H1 (cell line): ENCODE measurements around the gene FNDC11. TPM values are rescaled to one million over a fixed set of nuclear protein-coding genes. Genes with fewer than 3 reads are reported as not detected.

Experiments
- CTCF ChIA-PET: fragments of 300-600 bp; sonication (Branson Sonifier 250); formaldehyde crosslinking; loops from one replicate; lab custom pipeline; 2021; ENCODE audit not compliant: partially characterized antibody; lab: Charles Lee
- POLR2A ChIA-PET: fragments of 300-600 bp; sonication (Branson Sonifier 250); formaldehyde crosslinking; loops from one replicate; lab custom pipeline; 2021; ENCODE audit warnings: inconsistent platforms; ENCODE audit not compliant: partially characterized antibody; lab: Charles Lee
- DNase-seq, 2 experiments: peaks; one replicate each; pipeline versions ENCODE4 v3.0.0 to v3.0.0-alpha.2; 2010 to 2022; ENCODE audit warnings: low spot score in 2 of 2, low read depth in 1 of 2, mixed read lengths in 1 of 2
- FAIRE-seq: peaks from 2 replicates; lab custom pipeline; 2011; peaks lifted over from hg19 to GRCh38; lab: Jason Lieb, UNC
- H2AFZ ChIP-seq: 2 replicates; pipeline ENCODE4 v1.8.1; 2012; ENCODE audit warnings: low read length, inconsistent platforms
- H2AK5ac ChIP-seq: 2 replicates; pipeline ENCODE4 v1.6.1; 2013; ENCODE audit warnings: low read depth, low read length
- H2BK120ac ChIP-seq: replicated peaks from 2 replicates; pipeline ENCODE3; 2013; ENCODE audit warnings: low read depth, low read length, inconsistent platforms
- H2BK12ac ChIP-seq: 2 replicates; pipeline ENCODE4 v1.6.1; 2013; ENCODE audit warnings: low read depth, low read length
- H2BK15ac ChIP-seq: 2 replicates; pipeline ENCODE4 v1.6.1; 2013; ENCODE audit warnings: low read length
- H2BK20ac ChIP-seq: 2 replicates; pipeline ENCODE4 v1.6.1; 2013; ENCODE audit warnings: low read length
- H2BK5ac ChIP-seq: 2 replicates; pipeline ENCODE4 v1.6.1; 2013; ENCODE audit warnings: low read depth, low read length
- H3K14ac ChIP-seq: 2 replicates; pipeline ENCODE4 v1.6.1; 2013; ENCODE audit warnings: inconsistent platforms; ENCODE audit not compliant: insufficient read length
- H3K18ac ChIP-seq: 2 replicates; pipeline ENCODE4 v1.6.1; 2013; ENCODE audit warnings: low read length; ENCODE audit errors: extremely low read depth
- H3K23ac ChIP-seq: 2 replicates; pipeline ENCODE4 v1.6.1; 2013; ENCODE audit warnings: inconsistent platforms; ENCODE audit not compliant: insufficient read length
- H3K23me2 ChIP-seq: 2 replicates; pipeline ENCODE4 v1.6.1; 2013; ENCODE audit warnings: low read depth, low read length
- H3K27ac ChIP-seq: 2 replicates; pipeline ENCODE4 v1.6.1; 2011; ENCODE audit warnings: low read depth, low read length, inconsistent platforms
- H3K27me3 ChIP-seq, 4 experiments: replicated peaks in 1 of 4; 1 replicate in 1 of 4; 2 replicates in 3 of 4; pipeline versions ENCODE4 v1.6.1 to v1.8.1; 2011 to 2013; ENCODE audit warnings: low read length in 3 of 4, mild to moderate bottlenecking in 3 of 4, inconsistent platforms in 2 of 4, mixed read lengths in 2 of 4, moderate library complexity in 1 of 4; ENCODE audit not compliant: control insufficient read depth in 3 of 4, insufficient read depth in 3 of 4; ENCODE audit errors: extremely low read depth in 1 of 4
- H3K36me3 ChIP-seq, 4 experiments: 2 replicates each; pipeline versions ENCODE4 v1.6.1 to v1.8.1; 2011 to 2013; ENCODE audit warnings: mild to moderate bottlenecking in 4 of 4, low read length in 3 of 4, moderate library complexity in 2 of 4, control low read depth in 1 of 4, inconsistent platforms in 1 of 4; ENCODE audit not compliant: insufficient read depth in 4 of 4, control insufficient read depth in 2 of 4
- H3K4ac ChIP-seq: replicated peaks from 2 replicates; pipeline ENCODE3; 2013; ENCODE audit warnings: low read length, low read depth, mixed read lengths, inconsistent platforms; ENCODE audit not compliant: insufficient read length
- H3K4me1 ChIP-seq, 4 experiments: replicated peaks in 1 of 4; 1 replicate in 1 of 4; 2 replicates in 3 of 4; pipeline versions ENCODE4 v1.6.1 to v1.8.1; 2011 to 2013; ENCODE audit warnings: low read length in 3 of 4, inconsistent platforms in 2 of 4, mixed read lengths in 1 of 4; ENCODE audit not compliant: insufficient read depth in 4 of 4, control insufficient read depth in 3 of 4
- H3K4me2 ChIP-seq, 2 experiments: 2 replicates each; pipeline versions ENCODE4 v1.6.1 to v1.8.1; 2011 to 2013; ENCODE audit warnings: low read depth in 2 of 2, low read length in 2 of 2, control low read depth in 1 of 2, inconsistent platforms in 1 of 2, mild to moderate bottlenecking in 1 of 2; ENCODE audit not compliant: insufficient read depth in 1 of 2
- H3K4me3 ChIP-seq, 4 experiments: fragments of 200-600, 300-600 bp in 1 of 4; sonication (generic), shearing (Covaris generic), sonication (Bioruptor Twin) in 1 of 4; 2 replicates each; pipeline versions ENCODE4 v1.5.1 to v1.8.1; 2011 to 2016; ENCODE audit warnings: low read length in 4 of 4, low read depth in 3 of 4, control low read depth in 2 of 4, inconsistent platforms in 2 of 4, mild to moderate bottlenecking in 2 of 4, mixed read lengths in 1 of 4, moderate library complexity in 1 of 4; ENCODE audit not compliant: insufficient read depth in 2 of 4; ENCODE audit errors: extremely low read depth in 1 of 4
- H3K56ac ChIP-seq: replicated peaks from 2 replicates; pipeline ENCODE3; 2013; ENCODE audit warnings: low read depth, mild to moderate bottlenecking, mixed read lengths, low read length, inconsistent platforms; ENCODE audit not compliant: insufficient read length
- H3K79me1 ChIP-seq: 2 replicates; pipeline ENCODE4 v1.6.1; 2013; ENCODE audit warnings: low read depth, low read length, control low read depth
- H3K79me2 ChIP-seq, 2 experiments: 2 replicates each; pipeline versions ENCODE4 v1.6.1 to v1.8.1; 2012 to 2013; ENCODE audit warnings: low read length in 2 of 2, mild to moderate bottlenecking in 2 of 2, inconsistent platforms in 1 of 2; ENCODE audit not compliant: insufficient read depth in 2 of 2, control insufficient read depth in 1 of 2
- H3K9ac ChIP-seq, 4 experiments: replicated peaks in 1 of 4; 1 replicate in 1 of 4; 2 replicates in 3 of 4; pipeline versions ENCODE4 v1.6.1 to v1.8.1; 2011 to 2013; ENCODE audit warnings: low read depth in 3 of 4, low read length in 3 of 4, control low read depth in 2 of 4, mild to moderate bottlenecking in 2 of 4, moderate library complexity in 2 of 4, inconsistent platforms in 1 of 4; ENCODE audit errors: extremely low read depth in 1 of 4
- H3K9me3 ChIP-seq, 2 experiments: 2 replicates each; pipeline versions ENCODE4 v1.6.1 to v1.8.1; 2012 to 2013; ENCODE audit warnings: mild to moderate bottlenecking in 2 of 2, moderate library complexity in 2 of 2, control low read depth in 1 of 2, inconsistent platforms in 1 of 2, low read depth in 1 of 2, low read length in 1 of 2, mixed read lengths in 1 of 2; ENCODE audit not compliant: insufficient read depth in 2 of 2
- H4K20me1 ChIP-seq, 2 experiments: replicated peaks in 1 of 2; 2 replicates each; pipeline versions ENCODE3 to v1.8.1; 2011 to 2013; ENCODE audit warnings: inconsistent platforms in 2 of 2, low read length in 2 of 2, mild to moderate bottlenecking in 1 of 2; ENCODE audit not compliant: insufficient read depth in 2 of 2, control insufficient read depth in 1 of 2
- H4K5ac ChIP-seq: 2 replicates; pipeline ENCODE4 v1.6.1; 2013; ENCODE audit warnings: low read length, low read depth, mixed read lengths, inconsistent platforms; ENCODE audit not compliant: insufficient read length
- H4K8ac ChIP-seq: 2 replicates; pipeline ENCODE4 v1.8.0; 2013; ENCODE audit warnings: mild to moderate bottlenecking, moderate library complexity, low read length, inconsistent platforms; ENCODE audit not compliant: insufficient read depth; ENCODE audit errors: extremely low read depth
- H4K91ac ChIP-seq: replicated peaks from 2 replicates; pipeline ENCODE3; 2013; ENCODE audit warnings: low read length, mixed read lengths, inconsistent platforms; ENCODE audit not compliant: insufficient read length
- ATF3 ChIP-seq: IDR thresholded peaks from 2 replicates; pipeline ENCODE4 v1.6.1; 2011; ENCODE audit warnings: low read depth, mild to moderate bottlenecking, low read length; ENCODE audit not compliant: insufficient read depth
- CTCF ChIP-seq, 3 experiments: IDR thresholded peaks; 1 replicate in 2 of 3; 2 replicates in 1 of 3; pipeline versions ENCODE4 v1.5.1 to v1.6.1; 2011; ENCODE audit warnings: low read length in 3 of 3, mild to moderate bottlenecking in 3 of 3, inconsistent platforms in 2 of 3, low read depth in 1 of 3, moderate library complexity in 1 of 3; ENCODE audit not compliant: insufficient read depth in 1 of 3; ENCODE audit errors: control extremely low read depth in 1 of 3
- JUND ChIP-seq: IDR thresholded peaks from 2 replicates; pipeline ENCODE4 v1.6.1; 2011; ENCODE audit warnings: mild to moderate bottlenecking, improper control_type of control experiment, low read length
- NRF1 ChIP-seq: IDR thresholded peaks from 2 replicates; pipeline ENCODE4 v1.6.1; 2011; ENCODE audit warnings: mild to moderate bottlenecking, low read depth, low read length, improper control_type of control experiment
- POLR2A ChIP-seq, 2 experiments: IDR thresholded peaks; 1 replicate in 1 of 2; 2 replicates in 1 of 2; pipeline ENCODE4 v1.6.1; 2011; ENCODE audit warnings: low read depth in 2 of 2, low read length in 2 of 2, mild to moderate bottlenecking in 2 of 2; ENCODE audit errors: control extremely low read depth in 1 of 2
- RXRA ChIP-seq: IDR thresholded peaks from 2 replicates; pipeline ENCODE4 v1.6.1; 2011; ENCODE audit warnings: low read depth, mild to moderate bottlenecking, low read length, moderate library complexity; ENCODE audit not compliant: insufficient read depth
- SIX5 ChIP-seq: IDR thresholded peaks from 2 replicates; pipeline ENCODE4 v1.6.1; 2011; ENCODE audit warnings: mild to moderate bottlenecking, low read depth, low read length
- TBP ChIP-seq: IDR thresholded peaks from 2 replicates; pipeline ENCODE4 v1.6.1; 2011; ENCODE audit warnings: low read depth, low read length, improper control_type of control experiment
- YY1 ChIP-seq: IDR thresholded peaks from 2 replicates; pipeline ENCODE4 v1.6.1; 2011; ENCODE audit warnings: low read depth, mild to moderate bottlenecking, low read length
- WGBS, 2 experiments: shearing (Covaris generic) in 1 of 2; methylation state at CpG; one replicate each; pipeline versions ENCODE4 v1.1.6 to v1.1.7; 2013 to 2015; ENCODE audit warnings: low lambda C conversion rate in 2 of 2, mixed read lengths in 2 of 2, inconsistent platforms in 1 of 2, low coverage in 1 of 2, missing lambda C conversion rate in 1 of 2; ENCODE audit not compliant: insufficient replicate concordance in 2 of 2, insufficient coverage in 1 of 2, insufficient read length in 1 of 2; ENCODE audit errors: extremely low coverage in 1 of 2, missing lambda C conversion rate in 1 of 2; 5-methylcytosine and 5-hydroxymethylcytosine counted together
- polyA plus RNA-seq, 7 experiments: library from polyadenylated mRNA; depleted of rRNA in 3 of 7; stranded (reverse) in 5 of 7; unstranded in 2 of 7; fragments of >200 nt in 5 of 7; fragments of 200-250 nt in 2 of 7; gene quantifications; 1 replicate in 5 of 7; 2 replicates in 1 of 7; 4 replicates in 1 of 7; pipeline versions ENCODE4 v1.2.1 to v1.2.3, GENCODE V29; 2011 to 2013; ENCODE audit warnings: missing spikeins in 2 of 7, mixed read lengths in 2 of 7
- total RNA-seq: library from RNA; stranded (reverse); fragmentation: NEBNext Ultra II Directional; extraction: Animal tissue kit (Norgen Biotek cat#: 25700); gene quantifications from 2 replicates; pipeline ENCODE4 v1.2.1, GENCODE V29; 2021

Gene FNDC11
- total and polyA plus RNA-seq, 2 of the 8 experiments (the other 6 are each of a cell fraction or from before 2014, with no cell fraction given): 2.6 to 8.8 TPM

GRCh38 chr20:63546956-63547724, 6.8 kb upstream of the FNDC11 start:
- Histone ChIP-seq H3K79me2 (no peaks in the 10 kb centered on the region), H3K9ac (no peak overlapping the region), H2BK12ac (peak overlapping the region; percentile 80; the same call in 1 of the 2 replicates), H3K36me3 (no peaks in the 10 kb centered on the region), H3K56ac (no peak overlapping the region), H3K4me1 (peaks cover 0 to 22% (median 7%) of the 10 kb centered on the region in 4 experiments; a peak in 5 of 7 replicates), H3K14ac (no peak overlapping the region), H3K18ac (no peak overlapping the region), H4K91ac (peak overlapping the region; percentile 40), H3K23ac (no peak overlapping the region), H4K8ac (peak overlapping the region; percentile 25; the same call in 1 of the 2 replicates), H3K4me2 (peak overlapping the region in 1 of 2 experiments; percentile 42; a peak in 2 of 4 replicates), H2BK120ac (no peak overlapping the region), H3K4ac (no peak overlapping the region), H2AFZ (no peak overlapping the region), H2BK20ac (no peak overlapping the region), H2AK5ac (no peak overlapping the region; the same call in 1 of the 2 replicates), H3K4me3 (no peak overlapping the region), H4K5ac (no peak overlapping the region), H3K23me2 (no peaks in the 10 kb centered on the region), H4K20me1 (no peaks in the 10 kb centered on the region), H3K27me3 (no peaks in the 10 kb centered on the region), H3K27ac (no peak overlapping the region), H3K9me3 (no peaks in the 10 kb centered on the region), H2BK5ac (peak overlapping the region; percentile 52; the same call in 1 of the 2 replicates), H2BK15ac (peak overlapping the region; percentile 72; the same call in 1 of the 2 replicates), H3K79me1 (no peaks in the 10 kb centered on the region)
- ChIA-PET POLR2A (interaction anchor here (1.0 to 2.3 kb wide), 2 partner anchors 13 to 26 kb away, joined by 3 to 10 read pairs; partner anchors contain the start of gene PPDPF), CTCF (interaction anchor here (0.7 to 1.5 kb wide), 12 partner anchors 9 to 1179 kb away, joined by 3 to 11 read pairs (median 4); partner anchors contain the start of genes PTK6 and TPD52L2)
- WGBS, 2 experiments: 80% methylated on average over 51 of the region's 58 CpGs; no CpG with 5 or more reads in 1 of the 2 experiments
- DNase-seq (no peak), FAIRE-seq (no peak)
- TF ChIP-seq YY1 (no peak), ATF3 (no peak), CTCF (IDR thresholded peaks at IDR 0.05; ENCODE audit: control extremely low read depth in 1 of 3, insufficient read depth in 1 of 3, low read depth in 1 of 3, low read length in 3 of 3) (no peak), POLR2A (IDR thresholded peaks at IDR 0.05; ENCODE audit: control extremely low read depth in 1 of 2, low read depth in 2 of 2, low read length in 2 of 2) (no peak), JUND (no peak), TBP (no peak), RXRA (no peak), NRF1 (no peak), SIX5 (no peak)
